Stimulated activated CD4-positive, alpha-beta T cell treated with anti-CD3 and anti-CD28 coated beads, Interleukin-4, amount 100 ng/mL, for 24 hours (primary cell): Measurements from ENCODE around the gene CCDC33.

Experiments used
- DNase-seq: peaks from one replicate; pipeline ENCODE4 v3.0.0-alpha.2; 2020

The CCDC33 gene

DNA sequence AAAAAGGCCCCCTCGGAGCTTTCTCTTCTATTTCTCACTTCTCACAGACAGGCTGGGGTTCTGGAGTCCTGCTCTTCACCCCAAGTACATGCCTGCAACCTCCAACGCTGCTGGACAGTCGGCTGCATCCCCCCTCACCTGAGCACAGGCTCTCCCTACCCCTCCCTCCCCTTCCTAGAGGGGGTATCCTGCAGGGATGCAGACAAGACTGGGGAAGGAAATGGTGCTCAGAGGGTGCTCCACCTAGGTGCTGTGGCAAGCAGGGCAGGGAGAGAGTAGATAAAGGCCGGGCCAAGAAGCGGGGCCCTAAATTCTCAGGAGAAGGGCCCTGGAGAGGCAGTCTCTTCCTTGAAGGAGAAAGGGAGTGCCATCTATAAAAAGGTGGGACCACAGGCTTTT, 26.6 kb upstream of the CCDC33 start:
- no peak for DNase-seq

DNA sequence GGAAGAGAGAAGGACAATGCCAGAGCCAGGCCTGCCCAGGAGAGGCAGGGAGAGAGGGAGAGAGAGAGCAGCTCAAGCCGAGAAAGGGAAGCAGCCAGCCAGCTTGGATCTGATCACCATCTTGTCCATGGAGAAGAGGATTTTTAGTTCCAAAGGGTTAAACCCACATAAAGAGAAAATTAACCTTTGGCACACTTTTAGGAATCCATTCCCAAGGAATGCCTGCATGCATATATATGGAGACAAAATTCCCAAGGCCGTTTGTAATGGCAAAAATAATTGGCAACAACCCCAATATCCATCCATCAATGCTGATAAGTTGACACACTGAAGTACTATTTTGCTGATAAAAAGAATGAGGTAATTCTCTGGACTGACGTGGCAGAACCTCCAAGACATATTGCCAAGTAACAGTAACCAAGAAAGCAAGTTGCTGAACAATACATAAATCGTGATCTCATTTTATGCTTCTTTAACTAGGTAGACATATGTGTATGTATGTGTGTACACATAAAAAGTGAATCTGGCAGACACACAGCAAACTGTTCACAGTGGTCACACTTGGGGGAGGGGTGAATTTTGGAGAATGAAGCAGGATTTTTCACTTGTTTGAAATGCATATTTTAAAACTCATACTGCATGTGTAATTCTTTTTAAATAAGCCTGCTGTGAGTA, 26.0 kb upstream of the CCDC33 start:
- DNase-seq = no peak

DNA sequence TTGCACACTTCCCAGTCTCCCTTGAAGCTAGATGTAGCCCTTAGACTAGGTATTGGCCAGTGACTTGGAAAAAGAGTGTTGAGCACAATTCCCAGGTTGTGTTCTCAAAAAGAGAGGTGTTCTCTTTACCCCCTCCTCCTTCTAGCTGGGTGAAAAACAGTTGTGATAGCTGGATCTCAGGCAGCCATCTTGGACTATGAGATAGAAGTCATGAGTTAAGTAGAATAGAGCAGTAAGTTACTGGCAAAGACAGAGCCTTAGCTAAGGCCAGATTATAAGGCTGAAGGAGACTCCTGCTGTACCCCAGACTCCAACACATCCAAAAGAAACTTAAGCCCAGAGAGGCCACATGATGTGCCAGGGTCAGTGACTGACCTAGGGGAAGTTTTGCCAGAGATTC, 25.4 kb upstream of the CCDC33 start:
- no peak for DNase-seq

DNA sequence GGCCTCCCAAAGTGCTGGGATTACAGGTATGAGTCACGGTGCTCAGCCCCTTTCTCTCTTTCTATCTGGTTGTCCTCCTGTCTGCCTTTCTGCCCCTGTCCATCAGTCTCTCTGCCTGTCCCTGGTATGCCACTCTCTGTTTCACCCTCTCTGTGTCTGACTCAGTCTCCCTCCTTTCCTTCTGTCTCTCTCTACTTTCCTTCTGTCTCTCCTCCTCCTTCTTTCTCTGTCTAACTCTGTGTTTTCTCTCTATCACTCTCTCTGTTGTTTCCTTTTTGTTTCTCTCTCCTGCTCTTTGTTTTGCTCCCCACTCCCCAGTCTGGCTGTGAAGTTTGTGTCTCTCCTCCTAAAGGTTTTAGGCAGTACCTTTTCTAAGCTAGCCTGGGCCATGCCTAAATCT, 24.5 kb upstream of the CCDC33 start:
- no peak for DNase-seq

DNA sequence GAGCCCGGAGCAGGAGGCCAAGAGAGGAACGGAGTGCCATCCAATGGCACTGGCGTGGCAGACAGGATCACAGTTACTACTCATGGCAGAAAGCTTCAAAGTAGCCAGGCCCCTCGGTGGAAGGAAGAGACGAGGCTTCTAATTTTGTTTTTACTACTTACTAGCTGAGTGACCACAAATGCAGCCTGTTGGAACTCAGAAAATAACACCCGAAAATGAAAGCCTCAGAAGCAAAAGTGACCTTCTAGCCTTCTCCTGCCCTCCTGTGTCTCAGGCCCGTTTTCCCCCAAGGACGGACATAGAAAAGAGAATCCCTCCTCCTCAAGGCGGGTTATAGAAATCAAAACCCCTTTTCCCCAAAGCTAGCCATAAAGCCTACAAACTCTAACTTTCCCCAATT, 23.6 kb upstream of the CCDC33 start:
- DNase-seq = no peak

DNA sequence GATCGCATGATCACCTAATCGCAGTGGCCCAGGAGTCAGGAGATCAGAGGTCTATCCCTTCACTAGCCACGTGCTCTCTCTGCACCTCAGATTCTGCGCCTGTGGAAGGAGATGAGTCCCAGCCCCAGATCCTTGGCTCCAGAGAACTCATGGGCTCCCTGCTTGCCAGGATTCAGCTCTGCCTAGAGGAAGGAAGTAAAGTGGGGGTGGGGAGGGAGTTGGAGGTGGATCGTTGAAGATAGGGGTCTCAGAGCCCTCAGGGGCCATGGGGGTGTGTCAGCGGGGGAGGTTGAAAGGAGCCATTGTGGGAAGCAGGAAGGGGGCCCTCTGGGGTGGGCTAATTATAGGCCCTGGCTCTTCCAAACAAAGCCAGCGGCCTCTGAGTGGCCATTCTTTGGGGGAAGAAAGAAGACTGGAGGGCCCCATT, 22.3 kb upstream of the CCDC33 start:
- no peak for DNase-seq

DNA sequence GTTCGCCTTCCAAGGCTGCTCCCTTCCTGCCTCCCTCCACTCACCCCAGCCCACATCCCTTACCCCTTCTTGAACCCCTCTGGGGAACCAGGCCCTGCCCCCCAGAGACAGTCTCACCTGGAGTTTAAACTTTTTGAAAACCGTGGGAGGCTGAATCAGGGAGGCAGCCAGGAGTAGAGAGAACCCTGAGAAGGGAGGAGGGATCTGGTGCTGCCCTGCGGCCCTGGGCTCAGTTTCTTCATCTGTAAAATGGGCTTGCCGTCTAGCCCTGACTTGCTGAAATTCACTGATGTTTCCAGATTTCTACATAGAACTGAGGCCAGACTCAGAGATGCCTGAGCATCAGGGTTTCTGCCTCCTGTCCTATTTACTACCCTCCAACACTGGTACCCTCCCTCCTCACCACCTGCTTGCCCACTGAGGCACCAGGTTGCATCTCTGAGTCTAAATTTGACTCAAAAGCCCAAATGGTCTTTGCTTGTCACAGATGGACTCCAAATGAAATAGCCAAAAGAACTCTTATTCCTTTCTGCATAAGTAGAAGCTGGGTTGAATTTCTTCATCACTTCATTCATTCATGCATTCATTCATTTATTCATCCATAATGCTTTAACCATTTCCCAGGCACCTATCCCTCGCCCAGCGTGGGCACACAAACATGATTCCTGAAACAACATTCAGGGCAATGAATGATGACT, 21.7 kb upstream of the CCDC33 start:
- no peak for DNase-seq

DNA sequence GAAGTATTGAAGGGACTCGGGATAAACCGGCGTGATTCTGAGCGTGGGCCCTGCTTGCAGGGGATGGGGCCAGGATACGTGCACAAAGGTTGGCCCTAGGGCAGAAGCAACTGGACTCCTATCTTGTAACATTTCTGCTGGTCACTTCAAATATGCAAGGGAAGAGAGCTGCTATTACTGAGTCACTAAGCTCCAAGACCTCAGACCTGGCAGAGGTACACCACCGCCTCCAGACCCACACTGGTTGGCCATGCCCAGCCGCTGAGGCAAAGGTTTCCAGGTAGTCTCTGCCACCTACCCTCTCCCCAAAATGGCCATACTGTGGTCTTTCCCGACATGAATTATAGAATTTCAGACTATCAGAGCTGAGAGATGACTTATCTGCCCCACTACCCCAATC, 20.2 kb upstream of the CCDC33 start:
- no peak for DNase-seq

DNA sequence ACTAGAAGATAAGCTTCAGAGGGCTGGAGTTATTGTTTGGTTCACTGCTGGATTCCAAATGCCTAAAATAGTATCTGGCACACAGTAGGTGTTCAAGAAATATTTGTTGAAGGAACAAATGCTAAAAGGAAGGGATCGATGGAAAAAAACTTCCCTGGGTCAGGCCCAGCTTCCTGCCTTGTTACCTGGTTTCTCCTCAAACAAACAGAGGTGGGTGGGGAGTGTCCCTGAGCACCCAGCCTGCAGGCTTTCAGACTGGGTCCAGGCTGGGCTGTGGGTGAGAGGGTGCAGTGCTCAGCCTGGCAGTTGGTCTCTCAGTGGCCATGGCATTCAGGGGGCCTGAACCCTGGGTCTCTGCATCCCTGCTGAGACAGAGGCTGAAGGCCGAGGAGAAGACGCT, 19.2 kb upstream of the CCDC33 start:
- no peak for DNase-seq

DNA sequence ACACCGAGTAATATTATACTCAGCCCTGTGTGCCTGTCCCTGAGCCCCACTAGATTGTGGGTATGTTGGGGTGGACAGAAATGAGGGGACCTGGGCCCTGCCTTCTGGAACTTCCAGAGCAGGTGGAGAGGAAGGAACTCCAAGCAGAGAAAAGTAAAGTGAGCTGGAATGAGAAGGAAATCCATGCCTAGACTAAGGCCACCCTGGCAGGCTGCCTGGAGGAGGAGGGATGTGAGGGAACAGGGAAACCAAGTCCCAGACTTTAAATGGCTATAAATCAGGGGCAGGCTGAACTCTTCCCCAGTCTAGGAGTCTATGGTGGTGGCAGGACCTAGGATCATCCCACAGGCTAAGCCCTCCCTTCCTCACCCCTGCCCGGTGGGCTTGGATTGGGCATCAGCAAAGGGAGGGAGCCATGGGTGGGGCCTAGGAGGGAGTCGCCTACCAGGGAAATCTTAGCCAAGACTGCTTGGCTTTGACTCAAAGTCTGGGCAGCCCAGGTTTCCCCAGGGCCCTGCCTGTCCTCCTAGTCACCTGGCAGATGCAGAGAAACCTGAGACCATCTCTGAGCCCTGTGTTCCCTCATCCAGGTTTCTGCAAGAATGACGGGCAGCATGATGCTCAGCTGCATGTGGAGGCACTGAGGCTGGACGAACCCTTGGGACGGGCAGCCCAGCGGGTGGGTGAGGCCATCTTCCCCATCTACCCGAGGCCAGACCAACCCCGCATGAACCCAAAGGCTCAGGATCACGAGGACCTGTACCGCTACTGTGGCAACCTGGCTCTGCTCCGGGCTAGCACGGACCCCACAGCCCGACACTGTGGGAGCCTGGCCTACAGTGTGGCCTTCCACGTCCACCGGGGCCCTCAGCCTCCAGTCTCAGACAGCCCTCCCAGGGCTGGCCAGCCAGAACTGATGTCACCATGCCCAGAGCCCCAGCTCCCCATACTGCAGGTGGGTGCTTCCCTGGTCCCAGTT, 17.9 kb upstream of the CCDC33 start:
- no peak for DNase-seq

DNA sequence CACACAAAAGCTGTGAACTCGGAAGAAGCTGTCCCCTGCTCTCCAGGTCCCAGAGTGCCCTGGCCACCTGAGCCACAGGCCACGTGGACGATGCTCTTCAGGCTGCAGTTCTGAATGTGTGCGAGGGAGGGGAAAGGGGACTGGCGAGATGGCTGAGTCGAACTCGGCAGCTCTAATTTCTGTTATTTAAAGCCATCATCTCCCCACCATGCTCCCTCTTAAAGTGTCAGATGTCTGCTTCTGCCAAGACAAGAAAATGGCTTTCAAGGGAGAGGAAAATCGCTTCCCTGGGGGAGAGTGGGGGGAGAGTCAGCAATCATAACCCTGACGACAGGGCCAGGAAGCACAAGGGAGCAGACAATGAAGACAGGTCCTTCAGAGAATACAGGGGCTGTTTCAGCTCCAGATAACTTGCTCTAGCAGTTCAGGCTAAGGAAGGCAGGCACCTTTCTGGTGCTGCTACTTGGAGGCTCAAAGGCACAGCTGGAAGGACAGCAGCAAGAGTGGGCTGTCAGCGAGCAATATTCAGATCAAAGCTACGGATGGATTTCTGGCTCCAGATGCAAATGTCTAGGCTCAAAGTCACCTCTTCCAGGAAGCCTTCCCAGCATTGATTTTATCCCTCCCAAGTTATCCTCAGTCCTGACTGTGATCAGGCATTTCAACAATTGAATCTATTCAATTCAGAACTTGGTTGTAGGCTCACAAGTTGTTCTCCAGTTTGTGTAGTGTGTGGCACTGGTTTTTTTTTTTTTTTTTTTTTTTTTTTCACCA, 15.5 kb upstream of the CCDC33 start:
- DNase-seq = no peak

DNA sequence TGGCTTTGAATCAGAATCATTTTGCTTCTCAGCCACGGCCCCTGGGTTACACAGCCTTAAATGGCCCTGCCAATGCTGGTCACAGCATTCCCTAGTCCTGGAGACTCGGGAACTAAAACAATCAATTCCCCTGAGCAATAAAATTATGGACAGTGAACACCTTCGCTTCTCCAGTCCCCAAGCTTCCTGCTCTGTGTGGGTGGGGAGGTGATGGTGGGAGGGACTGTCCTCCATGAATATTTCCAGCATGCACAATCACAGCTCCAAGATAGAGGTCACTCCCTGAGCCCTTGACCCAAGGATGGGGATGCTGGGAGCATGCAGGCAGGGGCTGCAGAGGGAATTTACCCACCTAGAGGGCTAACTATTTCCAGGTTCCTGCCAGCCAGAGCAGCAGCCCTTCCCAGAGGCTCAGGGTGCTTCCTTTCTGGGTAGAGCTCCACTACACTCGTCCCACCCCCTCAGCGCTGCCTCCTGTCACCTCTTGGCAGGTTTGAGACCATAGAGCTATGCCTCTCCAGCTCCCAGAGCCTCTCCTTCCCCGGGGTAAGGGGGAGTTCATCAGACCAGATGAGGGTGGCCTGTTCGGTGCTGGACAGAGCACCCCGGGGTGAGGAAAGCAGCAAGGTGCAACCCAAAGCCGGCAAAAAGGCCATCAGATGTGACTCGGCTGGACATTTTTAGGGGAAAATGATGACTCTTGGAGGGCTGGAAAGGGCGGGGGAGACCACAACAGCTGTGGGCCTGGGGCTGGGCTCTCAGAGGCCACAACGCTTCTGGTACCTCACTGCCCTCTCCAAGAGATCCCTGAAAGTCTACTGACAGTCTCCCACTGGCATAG, 14.5 kb upstream of the CCDC33 start:
- DNase-seq = no peak

DNA sequence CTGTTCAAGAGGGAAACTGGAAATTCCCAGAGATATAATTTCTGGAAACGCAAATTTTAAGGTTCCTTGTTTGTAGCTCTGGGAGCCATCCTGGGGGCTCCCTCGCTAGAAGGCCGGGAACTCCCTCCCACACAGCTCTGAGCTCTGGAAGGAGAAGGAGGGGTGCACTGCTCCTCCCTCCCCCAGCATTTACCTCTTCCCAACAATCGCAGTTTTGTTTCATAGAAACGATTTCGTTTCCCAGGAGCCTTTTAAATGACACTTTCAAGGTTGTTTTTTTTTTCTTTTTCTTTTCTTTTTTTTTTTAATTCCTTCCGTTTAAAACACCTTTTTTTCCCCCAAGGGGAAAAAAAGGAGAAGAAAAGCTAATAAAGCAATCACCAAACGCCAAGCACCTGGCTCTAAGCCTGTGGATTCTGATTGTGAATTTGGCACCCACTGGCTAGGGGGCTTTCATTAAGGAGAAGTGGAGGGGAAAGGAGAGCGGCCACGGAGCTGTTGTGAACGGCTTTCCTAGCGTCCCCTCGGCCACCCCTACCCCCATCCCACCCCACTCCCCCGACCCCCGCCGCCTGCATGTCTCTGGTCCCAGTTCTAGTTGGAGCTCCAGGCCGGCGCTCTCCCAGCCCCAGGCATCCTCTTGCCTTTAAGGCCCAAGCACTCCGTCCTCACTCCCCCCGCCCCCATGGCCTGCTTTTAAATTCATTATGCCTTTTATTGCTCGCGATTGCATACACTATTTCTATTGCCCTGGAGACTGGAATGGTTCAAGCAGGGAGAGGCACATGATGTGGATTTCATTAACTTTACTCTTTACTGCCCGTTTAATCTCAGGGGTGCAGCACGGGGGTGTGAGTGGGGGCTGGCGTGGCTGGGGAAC, 13.6 kb upstream of the CCDC33 start:
- no peak for DNase-seq

DNA sequence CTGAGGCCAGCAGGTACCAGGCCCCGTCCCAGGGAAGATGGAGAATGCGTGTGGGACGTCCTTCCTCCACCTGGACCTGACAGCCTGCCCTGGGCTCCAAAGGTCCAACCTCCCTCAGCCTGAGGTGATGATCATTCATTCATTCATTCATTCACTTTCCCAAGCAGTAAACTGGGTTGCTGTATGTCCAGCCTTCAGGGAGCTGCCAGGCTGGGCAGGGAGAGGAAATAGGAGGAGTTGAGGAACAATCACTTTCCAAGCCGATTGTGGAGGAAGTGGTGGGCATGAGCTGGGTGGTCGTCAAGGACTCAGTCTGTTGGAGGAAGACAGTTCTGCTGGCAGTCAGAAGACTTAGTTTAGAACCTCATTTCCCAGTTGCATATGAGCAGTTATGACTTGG, 10.2 kb upstream of the CCDC33 start:
- no peak for DNase-seq

DNA sequence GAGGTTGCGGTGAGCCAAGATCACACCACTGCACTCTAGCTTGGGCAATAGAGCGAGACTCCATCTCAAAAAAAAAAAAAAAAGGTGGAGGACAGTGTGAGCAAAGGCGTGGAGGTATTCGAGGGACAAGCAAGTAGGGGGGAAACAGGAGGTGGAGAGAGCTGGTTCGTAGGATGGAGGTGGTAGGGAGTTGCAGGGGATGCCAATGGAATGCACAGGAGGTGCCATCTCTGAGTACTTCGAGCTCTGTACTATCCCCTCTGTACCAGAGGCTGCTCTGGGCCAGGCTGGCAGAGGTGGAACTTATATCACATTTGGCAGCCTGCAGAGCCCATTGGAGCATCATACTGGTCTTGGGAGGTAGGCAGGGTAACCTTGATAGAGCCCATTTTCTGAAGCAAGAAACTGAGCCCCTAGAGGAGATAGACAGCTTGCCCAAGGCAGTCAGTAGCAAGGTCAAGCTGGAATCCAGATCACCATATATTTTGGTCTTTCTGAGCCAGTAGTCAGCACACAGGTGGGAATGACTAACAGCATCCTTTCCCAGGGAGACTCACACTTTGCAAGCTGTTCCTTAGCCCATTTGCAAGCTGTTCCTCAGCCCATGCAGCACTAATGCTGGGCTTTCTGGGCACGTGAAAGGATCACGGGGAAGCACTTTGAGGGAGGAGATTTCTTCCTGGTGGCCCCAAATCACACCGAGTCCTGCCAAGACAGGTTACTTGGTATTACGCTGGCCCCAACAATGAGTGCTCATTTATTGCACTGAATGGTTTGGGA, 9.2 kb upstream of the CCDC33 start:
- no peak for DNase-seq

DNA sequence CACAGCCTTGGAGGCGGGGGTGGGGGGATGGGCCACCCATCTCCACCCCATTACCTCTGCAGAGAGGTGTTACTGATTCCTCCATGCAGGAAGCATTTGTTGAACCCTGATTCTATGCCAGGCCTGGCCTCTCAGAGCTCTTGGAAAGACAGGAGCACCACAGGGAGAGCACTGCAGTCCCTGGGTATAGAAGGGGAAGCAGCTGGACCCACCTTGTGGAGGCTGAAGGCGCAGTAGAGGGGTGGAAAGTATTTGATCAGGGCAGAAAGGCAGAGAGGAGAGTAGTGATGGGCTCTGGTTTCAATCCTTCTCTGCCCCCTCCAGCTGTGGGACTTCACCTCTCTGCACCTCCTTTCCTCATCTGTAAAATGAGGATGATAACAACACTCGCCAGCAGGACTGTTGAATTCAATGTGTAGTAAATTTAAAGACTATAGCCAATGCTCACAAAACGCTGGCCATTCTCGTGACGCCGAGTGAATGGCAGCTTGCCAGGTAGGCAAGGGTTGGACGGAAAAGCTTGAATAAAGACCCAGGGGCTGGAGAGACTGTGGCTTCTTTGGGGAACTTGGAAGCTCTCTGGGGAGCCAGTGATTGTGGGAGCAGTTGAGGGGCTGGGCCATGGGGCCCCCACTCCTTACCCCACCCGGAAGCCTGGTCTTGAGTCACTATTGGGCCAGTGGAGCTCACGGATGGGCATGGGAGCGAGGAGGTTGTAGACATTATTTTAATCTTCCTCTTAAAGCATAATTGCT, 8.0 kb upstream of the CCDC33 start:
- DNase-seq = no peak

DNA sequence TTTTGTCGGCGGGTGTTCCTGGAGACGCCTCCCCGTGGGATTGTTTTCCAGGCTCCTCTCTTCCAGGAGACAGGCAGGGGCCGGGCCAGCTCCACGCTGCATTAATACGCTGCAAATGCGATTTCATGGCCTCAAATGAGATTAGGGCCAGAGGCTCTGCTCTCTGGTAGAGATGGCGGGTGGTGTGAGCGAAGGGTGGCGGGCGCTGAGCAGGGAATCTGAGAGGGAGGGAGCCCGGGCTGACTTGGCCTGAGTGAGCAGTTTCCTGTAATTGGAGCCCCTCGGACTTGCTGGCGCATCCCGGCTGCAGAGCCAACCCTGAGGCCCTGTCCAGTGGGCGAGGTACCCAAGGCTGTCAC, 7.4 kb upstream of the CCDC33 start:
- no peak for DNase-seq

DNA sequence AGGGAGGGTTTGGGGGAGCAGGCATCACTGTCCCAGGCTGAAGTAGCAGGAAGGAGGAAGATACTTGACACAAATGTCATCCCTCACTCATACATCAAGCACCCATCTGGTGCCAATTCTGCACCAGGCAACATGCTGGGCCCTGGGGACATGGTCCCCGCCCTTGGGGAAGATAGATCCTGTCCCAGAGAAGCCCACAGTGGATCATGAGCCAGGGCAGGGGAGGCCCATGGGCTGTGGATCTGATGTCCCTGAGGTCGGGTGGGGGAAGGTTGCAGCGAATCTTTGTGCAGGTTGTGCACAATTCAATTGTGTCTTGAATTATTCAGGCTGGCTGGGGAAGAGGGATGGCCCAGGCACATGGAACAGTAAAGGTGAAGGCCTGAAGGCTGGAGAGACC, 6.4 kb upstream of the CCDC33 start:
- no peak for DNase-seq

DNA sequence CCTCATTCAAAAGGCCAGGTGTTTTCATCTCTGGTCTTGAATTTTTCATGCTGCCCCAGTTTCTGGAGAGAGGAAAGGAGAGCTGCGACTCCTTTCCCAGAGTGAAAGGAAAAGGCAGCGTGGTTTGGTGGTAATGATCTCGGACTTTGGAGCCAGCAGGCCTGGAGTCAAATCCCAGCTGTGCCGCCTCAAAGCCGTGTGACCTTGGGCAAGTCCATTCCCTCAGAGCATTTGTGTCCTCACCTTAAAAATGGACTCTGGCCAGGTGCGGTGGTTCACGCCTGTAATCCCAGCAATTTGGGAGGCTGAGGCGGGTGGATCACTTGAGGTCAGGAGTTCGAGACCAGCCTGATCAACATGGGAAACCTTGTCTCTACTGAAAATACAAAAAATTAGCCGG, 4.7 kb upstream of the CCDC33 start:
- DNase-seq = no peak
